Measurements from ENCODE around the gene TTC13. TPM values are rescaled to one million over a fixed set of nuclear protein-coding genes. Genes with fewer than 3 reads are reported as not detected.

The TTC13 gene
- total and polyA plus RNA-seq, 2 of the 13 experiments (the other 11 are each of a cell fraction or from before 2014, with no cell fraction given): 5.8 to 15.9 TPM

- Histone ChIP-seq H3K9me3 (ENCODE audit: low read length) (no peaks in the 10 kb centered on the region), H3K4me3 (replicated peaks in 1 of 3; ENCODE audit: insufficient read depth in 1 of 3, low read depth in 2 of 3, low read length in 3 of 3) (no peak overlapping the region), H2AFZ (ENCODE audit: low read length) (no peak overlapping the region), H3K4me1 (ENCODE audit: insufficient read depth, low read length) (0 out of 2 replicates have a peak, but pooled peaks cover 6% of the 10 kb centered on the region), H3K27ac (ENCODE audit: extremely low read length, insufficient read depth, low read length) (no peak overlapping the region), H3K27me3 (ENCODE audit: control insufficient read depth in 1 of 2, insufficient read depth in 2 of 2, low read length in 2 of 2) (peaks cover 0 to 5% of the 10 kb centered on the region in 2 experiments; a peak in 1 of 5 replicates), H3K79me2 (ENCODE audit: insufficient read depth, low read length) (no peaks in the 10 kb centered on the region), H3K36me3 (replicated peaks in 1 of 2; ENCODE audit: control insufficient read depth in 1 of 2, insufficient read depth in 2 of 2, low read length in 2 of 2) (no peaks in the 10 kb centered on the region), H3K4me2 (ENCODE audit: low read depth, low read length) (no peak overlapping the region), H3K9ac (ENCODE audit: insufficient read depth, low read depth, low read length) (no peak overlapping the region), H4K20me1 (ENCODE audit: insufficient read depth, low read length) (no peaks in the 10 kb centered on the region)
- POLR2A ChIA-PET: no interaction called here
- CTCF ChIA-PET (ENCODE audit: low intra/inter-chr PET ratio, low total read pairs): interaction anchor here (1.5 kb wide), 1 partner anchor 194 kb away, joined by 4 read pairs; no protein-coding TSS in a partner anchor
- DNase-seq (ENCODE audit: low spot score) (no peak), ATAC-seq (no peak), FAIRE-seq (no peak)
- in situ Hi-C loops (cut with HindIII; ENCODE audit: extremely low pct_ligation_motif_present, low pct_unique_long_range_greater_than_20kb) (no loop called here), intact Hi-C loops (cut with micrococcal nuclease; ENCODE audit: unreplicated experiment) (no loop called here)
- BruUV-seq (replicated peaks): no TSS peak
- TF ChIP-seq CERS6 (CRISPR knock-in tag; IDR thresholded peaks at IDR 0.05): no peak
- TF ChIP-seq DPF2 (CRISPR knock-in tag; IDR thresholded peaks at IDR 0.05; ENCODE audit: borderline replicate concordance, low read depth): no peak
- no peak for TF ChIP-seq ZNF550 (CRISPR knock-in tag; IDR thresholded peaks at IDR 0.05; ENCODE audit: borderline replicate concordance)
- TF ChIP-seq KLF16 (CRISPR knock-in tag; IDR thresholded peaks at IDR 0.05): no peak
- no peak for TF ChIP-seq RFX5 (IDR thresholded peaks at IDR 0.05; ENCODE audit: low read depth, low read length)
- TF ChIP-seq ATF2 (CRISPR knock-in tag; IDR thresholded peaks at IDR 0.05): no peak
- TF ChIP-seq SIX1 (CRISPR knock-in tag; IDR thresholded peaks at IDR 0.05; ENCODE audit: borderline replicate concordance): no peak
- no peak for TF ChIP-seq JUND (CRISPR knock-in tag; IDR thresholded peaks at IDR 0.05)
- TF ChIP-seq E2F1 (CRISPR knock-in tag; IDR thresholded peaks at IDR 0.05): no peak
- no peak for TF ChIP-seq TEAD3 (CRISPR knock-in tag; optimal IDR thresholded peaks at IDR 0.05; ENCODE audit: borderline replicate concordance)
- TF ChIP-seq YEATS2 (CRISPR knock-in tag; IDR thresholded peaks at IDR 0.05; ENCODE audit: borderline replicate concordance): no peak
- no peak for TF ChIP-seq SIN3A (IDR thresholded peaks at IDR 0.05; ENCODE audit: borderline replicate concordance, low read depth, low read length)
- TF ChIP-seq ZNF709 (CRISPR knock-in tag; IDR thresholded peaks at IDR 0.05): no peak
- TF ChIP-seq ZFAT (CRISPR knock-in tag; conservative IDR thresholded peaks at IDR 0.05): no peak
- no peak for TF ChIP-seq SRF (IDR thresholded peaks at IDR 0.05; ENCODE audit: low read depth, low read length)
- no peak for TF ChIP-seq PBX3 (CRISPR knock-in tag; IDR thresholded peaks at IDR 0.05; ENCODE audit: borderline replicate concordance)
- 65% methylated on average over 6 of the region's 6 CpGs for WGBS (ENCODE audit: low lambda C conversion rate)
These were observed 37.6 kb upstream of the TTC13 start for GRCh38 chr1:231016234-231016633.
